GM12891 (cell line): ENCODE measurements around the gene NINJ2.

ENCODE experiments used
- POLR2A ChIP-seq: IDR thresholded peaks from 2 replicates; pipeline ENCODE4 v1.6.1; 2011; ENCODE audit warnings: low read depth, low read length, control low read depth
- POLR2AphosphoS5 ChIP-seq: IDR thresholded peaks from 2 replicates; pipeline ENCODE4 v1.6.1; 2011; ENCODE audit warnings: low read depth, low read length, control low read depth
- POU2F2 ChIP-seq: IDR thresholded peaks from 2 replicates; pipeline ENCODE4 v1.6.1; 2011; ENCODE audit warnings: low read depth, mild to moderate bottlenecking, control low read depth, low read length, moderate library complexity
- SPI1 ChIP-seq: IDR thresholded peaks from 2 replicates; pipeline ENCODE4 v1.6.1; 2011; ENCODE audit warnings: low read depth, low read length, control low read depth
- TAF1 ChIP-seq: IDR thresholded peaks from 2 replicates; pipeline ENCODE4 v1.6.1; 2011; ENCODE audit warnings: low read depth, low read length, control low read depth

GRCh38 chr12:559208-559905, 103.9 kb downstream of the NINJ2 start:
- TF ChIP-seq POLR2AphosphoS5: no peak
- TF ChIP-seq TAF1: no peak
- TF ChIP-seq POLR2A: no peak
- TF ChIP-seq SPI1: no peak
- no peak for TF ChIP-seq POU2F2
